Coronary artery (tissue), 2 donors: ENCODE data around the gene CAMTA1.

ENCODE experiments used
- DNase-seq: peaks from one replicate; pipeline ENCODE4 v3.0.0-alpha.2; 2017; ENCODE audit warnings: low spot score
- H3K27ac ChIP-seq, 2 donors: fragments of 200-600 bp; sonication (generic); one replicate each; pipeline ENCODE4 v1.5.1; 2016 to 2019
- H3K4me3 ChIP-seq: fragments of 200-600 bp; sonication (generic); 2 replicates; pipeline ENCODE4 v1.5.1; 2016; ENCODE audit warnings: mild to moderate bottlenecking, moderate library complexity
- CTCF ChIP-seq: fragments of 200-600 bp; sonication (generic); IDR thresholded peaks from one replicate; pipeline ENCODE4 v1.5.1; 2019; ENCODE audit warnings: antibody characterized with exemption

CAMTA1 gene

GRCh38 chr1:7302126-7302525 lies 516.9 kb downstream of the CAMTA1 start:
- DNase-seq = no peak
- TF ChIP-seq CTCF = no peak
- Histone ChIP-seq H3K27ac (no peak overlapping the region), H3K4me3 (no peak overlapping the region)

GRCh38 chr1:7302873-7303272 lies 517.6 kb downstream of the CAMTA1 start:
- no peak for TF ChIP-seq CTCF
- H3K27ac ChIP-seq = no peak overlapping the region
- DNase-seq = no peak
- no peak overlapping the region for H3K4me3 ChIP-seq

- no peak overlapping the region for H3K27ac ChIP-seq
- no peak for DNase-seq
- TF ChIP-seq CTCF = no peak
- H3K4me3 ChIP-seq = no peak overlapping the region
Measured at GRCh38 chr1:7303554-7304317, 518.5 kb downstream of the CAMTA1 start.

- TF ChIP-seq CTCF = no peak
- H3K27ac ChIP-seq = no peak overlapping the region
- no peak for DNase-seq
- no peak overlapping the region for H3K4me3 ChIP-seq
Measured at GRCh38 chr1:7313081-7313546, 527.9 kb downstream of the CAMTA1 start.

DNA sequence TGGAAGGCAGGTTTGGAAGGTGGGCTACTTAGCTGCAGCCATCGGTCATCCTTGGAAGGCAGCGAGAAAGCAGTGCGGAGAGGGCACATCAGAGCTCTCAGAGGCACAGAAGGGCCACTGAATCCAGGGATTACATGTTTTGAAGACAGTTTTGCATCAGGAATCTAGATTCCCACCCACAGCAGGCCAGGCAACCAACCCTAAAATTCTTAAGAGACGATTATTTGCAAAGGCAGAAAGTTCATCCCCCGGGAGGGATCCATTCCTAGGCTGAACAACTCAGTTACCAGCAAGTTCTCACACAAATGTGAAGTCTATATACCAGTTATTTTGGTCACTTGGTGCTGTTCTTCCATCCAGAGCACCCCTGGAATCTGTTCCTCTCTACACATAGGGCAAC lies 528.6 kb downstream of the CAMTA1 start:
- Histone ChIP-seq H3K27ac (no peak overlapping the region), H3K4me3 (no peak overlapping the region)
- no peak for DNase-seq
- TF ChIP-seq CTCF = no peak

GRCh38 chr1:7315316-7315715 lies 530.1 kb downstream of the CAMTA1 start:
- Histone ChIP-seq H3K27ac (no peak overlapping the region), H3K4me3 (no peak overlapping the region)
- DNase-seq = no peak
- no peak for TF ChIP-seq CTCF

- no peak overlapping the region for H3K27ac ChIP-seq
- no peak overlapping the region for H3K4me3 ChIP-seq
- TF ChIP-seq CTCF = no peak
- DNase-seq = no peak
Measured at GRCh38 chr1:7315946-7316345, 530.7 kb downstream of the CAMTA1 start.
